Measurements from ENCODE around the gene IFNAR2. TPM values are rescaled to one million over a fixed set of nuclear protein-coding genes. Genes with fewer than 3 reads are reported as not detected.

IFNAR2 gene
- total and polyA plus RNA-seq, 2 donors (not counting 3 experiments of a cell fraction or from before 2014, with no cell fraction given) = 22.8 to 42.1 TPM

DNA sequence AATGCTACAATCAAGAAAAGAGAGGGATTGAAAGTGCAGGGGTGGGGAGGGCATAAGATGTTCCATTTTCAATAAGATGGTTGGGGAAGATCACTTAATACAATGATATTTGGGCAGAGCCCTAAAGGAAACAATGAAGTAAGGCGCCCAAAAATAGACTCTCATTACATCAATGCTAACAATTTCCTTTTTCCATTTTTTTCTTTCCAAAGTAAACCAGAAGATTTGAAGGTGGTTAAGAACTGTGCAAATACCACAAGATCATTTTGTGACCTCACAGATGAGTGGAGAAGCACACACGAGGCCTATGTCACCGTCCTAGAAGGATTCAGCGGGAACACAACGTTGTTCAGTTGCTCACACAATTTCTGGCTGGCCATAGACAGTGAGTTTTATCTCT, 16.8 kb downstream of the IFNAR2 start:
- Histone ChIP-seq H3K27ac (ENCODE audit: insufficient read depth, low read depth, low read length) (no peak overlapping the region), H3K4me2 (ENCODE audit: insufficient read depth, low read length) (no peak overlapping the region), H2AFZ (ENCODE audit: low read depth, low read length) (no peak overlapping the region), H3K4me1 (ENCODE audit: control insufficient read depth, extremely low read depth, insufficient read depth, low read length) (peaks cover 4% of the 10 kb centered on the region), H3K79me2 (ENCODE audit: control insufficient read depth, insufficient read depth, low read length) (no peaks in the 10 kb centered on the region), H3K9me1 (replicated peaks; ENCODE audit: control insufficient read depth, extremely low read depth, insufficient read depth, low read length) (no peaks in the 10 kb centered on the region), H3K4me3 (replicated peaks in 1 of 3; ENCODE audit: insufficient read depth in 1 of 3, low read depth in 1 of 3, low read length in 3 of 3) (no peak overlapping the region), H3K9ac (replicated peaks; ENCODE audit: extremely low read depth, insufficient read depth, low read length) (no peak overlapping the region), H3K36me3 (ENCODE audit: control insufficient read depth in 2 of 2, extremely low read depth in 1 of 2, insufficient read depth in 2 of 2, low read length in 2 of 2) (peaks cover 23 to 29% of the 10 kb centered on the region in 2 experiments), H4K20me1 (replicated peaks; ENCODE audit: control insufficient read depth, extremely low read depth, insufficient read depth, low read length) (no peaks in the 10 kb centered on the region), H3K27me3 (ENCODE audit: control insufficient read depth in 2 of 2, insufficient read depth in 2 of 2, low read length in 2 of 2) (no peaks in the 10 kb centered on the region), H3K9me3 (replicated peaks; ENCODE audit: control insufficient read depth, insufficient read depth, low read length) (no peaks in the 10 kb centered on the region)
- POLR2A ChIA-PET = no interaction called here
- intact Hi-C loops (cut with micrococcal nuclease) (no loop called here), dilution Hi-C loops (cut with MboI; ENCODE audit: extremely low pct_ligation_motif_present, low sequenced_read_pairs) (no loop called here)
- CTCF ChIA-PET = interaction anchor here (1.1 kb wide), 1 partner anchor 47 kb away, joined by 3 read pairs; no protein-coding TSS in a partner anchor
- BruUV-seq (replicated peaks) = no TSS peak
- no peak for TF ChIP-seq POLR2A (IDR thresholded peaks at IDR 0.05; ENCODE audit: low read depth, low read length)
- TF ChIP-seq MAX (IDR thresholded peaks at IDR 0.05; ENCODE audit: insufficient read depth, insufficient read length) = no peak
- TF ChIP-seq EZH2 (IDR thresholded peaks at IDR 0.05; ENCODE audit: borderline replicate concordance, low read depth, low read length, severe bottlenecking) = no peak
- TF ChIP-seq GATA2 (IDR thresholded peaks at IDR 0.05; ENCODE audit: insufficient read depth, insufficient read length, low read depth, low read length) = no peak
- TF ChIP-seq JUN (IDR thresholded peaks at IDR 0.05; ENCODE audit: borderline replicate concordance, insufficient read depth, insufficient read length, low read depth) = no peak
- no peak for TF ChIP-seq POLR2AphosphoS5 (IDR thresholded peaks at IDR 0.05; ENCODE audit: insufficient read depth, low read depth, low read length)
- no peak for TF ChIP-seq CTCF (IDR thresholded peaks at IDR 0.05; ENCODE audit: extremely low read depth in 1 of 2, insufficient read depth in 1 of 2, low read depth in 1 of 2, low read length in 2 of 2)
- no peak for TF ChIP-seq MYC (IDR thresholded peaks at IDR 0.05; ENCODE audit: low read depth, low read length)
- no peak for TF ChIP-seq FOS (IDR thresholded peaks at IDR 0.05; ENCODE audit: borderline replicate concordance, insufficient read depth, low read length)
- DNase-seq (ENCODE audit: low read depth, low spot score) (no peak), FAIRE-seq (no peak)
